Measurements from ENCODE around the gene C1orf87.

- TF ChIP-seq, protein P1, sequence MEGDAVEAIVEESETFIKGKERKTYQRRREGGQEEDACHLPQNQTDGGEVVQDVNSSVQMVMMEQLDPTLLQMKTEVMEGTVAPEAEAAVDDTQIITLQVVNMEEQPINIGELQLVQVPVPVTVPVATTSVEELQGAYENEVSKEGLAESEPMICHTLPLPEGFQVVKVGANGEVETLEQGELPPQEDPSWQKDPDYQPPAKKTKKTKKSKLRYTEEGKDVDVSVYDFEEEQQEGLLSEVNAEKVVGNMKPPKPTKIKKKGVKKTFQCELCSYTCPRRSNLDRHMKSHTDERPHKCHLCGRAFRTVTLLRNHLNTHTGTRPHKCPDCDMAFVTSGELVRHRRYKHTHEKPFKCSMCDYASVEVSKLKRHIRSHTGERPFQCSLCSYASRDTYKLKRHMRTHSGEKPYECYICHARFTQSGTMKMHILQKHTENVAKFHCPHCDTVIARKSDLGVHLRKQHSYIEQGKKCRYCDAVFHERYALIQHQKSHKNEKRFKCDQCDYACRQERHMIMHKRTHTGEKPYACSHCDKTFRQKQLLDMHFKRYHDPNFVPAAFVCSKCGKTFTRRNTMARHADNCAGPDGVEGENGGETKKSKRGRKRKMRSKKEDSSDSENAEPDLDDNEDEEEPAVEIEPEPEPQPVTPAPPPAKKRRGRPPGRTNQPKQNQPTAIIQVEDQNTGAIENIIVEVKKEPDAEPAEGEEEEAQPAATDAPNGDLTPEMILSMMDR (IDR thresholded peaks at IDR 0.05; ENCODE audit: low read length) = no peak
- TF ChIP-seq EZH2phosphoT487 (IDR thresholded peaks at IDR 0.05; ENCODE audit: low read length) (no peak), EZH2 (optimal IDR thresholded peaks at IDR 0.05; ENCODE audit: low read depth, low read length) (no peak)
These were observed 15.1 kb upstream of the C1orf87 start for GRCh38 chr1:60088620-60089155.
